K562 (cell line): ENCODE data around the gene MMP23B. TPM values are rescaled to one million over a fixed set of nuclear protein-coding genes. Genes with fewer than 3 reads are reported as not detected.
"Not testable (repeated sequence)": the region's sequence is repeated elsewhere in the genome, so short reads cannot be mapped to it uniquely, and the experiment has no call there.

Experiments used
- ATAC-seq: fragments of 200-7000 bp; cut with Tn5 transposase; 3 replicates; pipeline ENCODE4 v1.9.1; 2020; ENCODE audit warnings: moderate library complexity
- BruUV-seq: library from RNA; stranded (reverse); fragments of 400-500 nt; replicated peaks from 2 replicates; lab custom pipeline; 2021; lab: Mats Ljungman, UMichigan
- CTCF ChIA-PET: fragments of 300-600 bp; formaldehyde crosslinking; extraction: SDS; loops from one replicate; lab custom pipeline; 2021; ENCODE audit warnings: low intra/inter-chr PET ratio; lab: Yijun Ruan, JAX
- POLR2A ChIA-PET: fragments of 300-600, 350-650 bp; sonication (Branson Sonifier 250); formaldehyde crosslinking; extraction: SDS; loops from one replicate; lab custom pipeline; 2021; ENCODE audit warnings: antibody characterized with exemption, inconsistent platforms; lab: Yijun Ruan, JAX
- DNase-seq, 4 experiments: peaks; one replicate each; pipeline versions ENCODE4 v3.0.0 to v3.0.0-alpha.2; 2011 to 2018; ENCODE audit warnings: low spot score in 3 of 4, mixed read lengths in 3 of 4; ENCODE audit errors: extremely low read depth in 1 of 4
- FAIRE-seq: peaks from 2 replicates; lab custom pipeline; 2011; peaks lifted over from hg19 to GRCh38; lab: Jason Lieb, UNC
- H2AFZ ChIP-seq: 2 replicates; pipeline ENCODE4 v1.6.0; 2011; ENCODE audit warnings: low read depth, low read length, control low read depth, inconsistent platforms
- H3K27ac ChIP-seq: fragments of 200-600 bp; 3 replicates; pipeline ENCODE4 v1.8.0; 2011; ENCODE audit warnings: low read depth, mild to moderate bottlenecking, control low read depth, inconsistent platforms, low read length, moderate library complexity, mixed read lengths; ENCODE audit errors: extremely low read depth
- H3K27me3 ChIP-seq, 2 experiments: fragments of 300-600 bp in 1 of 2; 2 replicates in 1 of 2; 3 replicates in 1 of 2; pipeline versions ENCODE4 v1.6.0 to v1.8.0; 2011; ENCODE audit warnings: inconsistent platforms in 2 of 2, low read length in 2 of 2, mild to moderate bottlenecking in 1 of 2, mixed read lengths in 1 of 2, moderate library complexity in 1 of 2; ENCODE audit not compliant: control insufficient read depth in 2 of 2, insufficient read depth in 2 of 2
- H3K36me3 ChIP-seq: fragments of 300-600 bp; 3 replicates; pipeline ENCODE4 v1.8.0; 2011; ENCODE audit warnings: mild to moderate bottlenecking, low read length, inconsistent platforms; ENCODE audit not compliant: control insufficient read depth, insufficient read depth
- H3K4me1 ChIP-seq, 2 experiments: fragments of 200-600 bp in 1 of 2; replicated peaks in 1 of 2; 2 replicates in 1 of 2; 3 replicates in 1 of 2; pipeline versions ENCODE4 v1.5.1 to v1.8.0; 2011; ENCODE audit warnings: inconsistent platforms in 2 of 2, low read length in 2 of 2, mild to moderate bottlenecking in 1 of 2, mixed read lengths in 1 of 2, moderate library complexity in 1 of 2; ENCODE audit not compliant: control insufficient read depth in 2 of 2, insufficient read depth in 2 of 2
- H3K4me2 ChIP-seq: 2 replicates; pipeline ENCODE4 v1.6.1; 2011; ENCODE audit warnings: low read length, control low read depth, inconsistent platforms, mixed read lengths; ENCODE audit not compliant: insufficient read depth
- H3K4me3 ChIP-seq: fragments of 200-600 bp; sonication (generic), shearing (Covaris generic); 2 replicates; pipeline ENCODE4 v1.5.1; 2016; ENCODE audit warnings: control low read depth, inconsistent platforms
- H3K79me2 ChIP-seq: fragments of 200-600 bp; 3 replicates; pipeline ENCODE4 v1.8.0; 2011; ENCODE audit warnings: low read length, inconsistent platforms; ENCODE audit not compliant: control insufficient read depth, insufficient read depth
- H3K9ac ChIP-seq, 2 experiments: 2 replicates each; pipeline versions ENCODE4 v1.6.0 to v1.6.1; 2011; ENCODE audit warnings: low read depth in 2 of 2, low read length in 2 of 2, control low read depth in 1 of 2, inconsistent platforms in 1 of 2, mild to moderate bottlenecking in 1 of 2, mixed read lengths in 1 of 2; ENCODE audit not compliant: insufficient read depth in 1 of 2
- H3K9me1 ChIP-seq: one replicate; pipeline ENCODE4 v1.6.0; 2011; ENCODE audit warnings: inconsistent platforms, mild to moderate bottlenecking, low read length, moderate library complexity; ENCODE audit not compliant: control insufficient read depth, insufficient read depth
- H3K9me3 ChIP-seq: replicated peaks from 2 replicates; pipeline ENCODE4 v1.5.1; 2011; ENCODE audit warnings: low read depth, low read length, inconsistent platforms; ENCODE audit not compliant: control insufficient read depth, insufficient read depth
- H4K20me1 ChIP-seq: replicated peaks from 2 replicates; pipeline ENCODE4 v1.6.1; 2011; ENCODE audit warnings: low read length, inconsistent platforms, mixed read lengths; ENCODE audit not compliant: control insufficient read depth, insufficient read depth
- POLR2G ChIP-seq: fragments of 200-400 bp; formaldehyde crosslinking; IDR thresholded peaks from 2 replicates; pipeline ENCODE4 v1.6.1; 2017; ENCODE audit warnings: low read depth, mild to moderate bottlenecking, antibody characterized with exemption, low read length, moderate library complexity
- WGBS: fragments of 100-300 bp; shearing (Covaris generic); methylation state at CpG from one replicate; pipeline ENCODE4 v1.1.6; 2016; ENCODE audit warnings: low coverage, mixed read lengths; ENCODE audit not compliant: insufficient coverage; ENCODE audit errors: missing lambda C conversion rate; 5-methylcytosine and 5-hydroxymethylcytosine counted together
- in situ Hi-C: fragments of 300-500 bp; cut with MboI; formaldehyde crosslinking; loops from 4 replicates; pipeline ENCODE4 v1.15.0; 2018; ENCODE audit warnings: inconsistent platforms, mixed read lengths
- intact Hi-C: fragments of 100-400 bp; cut with micrococcal nuclease; formaldehyde crosslinking; loops from 2 replicates; pipeline ENCODE4 v1.14.2; 2022
- polyA plus RNA-seq, 8 experiments: library from polyadenylated mRNA; depleted of rRNA in 4 of 8; stranded (reverse) in 5 of 8; unstranded in 3 of 8; fragments of >200 nt; fragmentation: Nextera tagmentation in 2 of 8; fragmentation: Illumina TruSeq in 1 of 8; extraction: Ambion mirVana in 2 of 8; extraction: Trizol in 1 of 8; gene quantifications; 2 replicates each; pipeline versions ENCODE4 v1.2.1 to v1.2.3, GENCODE V29; 2011 to 2014; ENCODE audit warnings: inconsistent platforms in 1 of 8, missing spikeins in 1 of 8
- total RNA-seq, 7 experiments: library from RNA; depleted of rRNA in 6 of 7; stranded (reverse); fragments of >200 nt in 6 of 7; fragmentation: Illumina TruSeq in 2 of 7; extraction: Trizol in 2 of 7; gene quantifications; 2 replicates each; pipeline versions ENCODE4 v1.2.1 to v1.2.3, GENCODE V29; 2011 to 2021; ENCODE audit warnings: low replicate concordance in 1 of 7

The MMP23B gene
- total and polyA plus RNA-seq, 9 of the 15 experiments (the other 6 are each of a cell fraction or from before 2014, with no cell fraction given): 0.28 to 1.2 (median 0.41) TPM; not detected in 5

GRCh38 chr1:1634613-1635012 is 2.6 kb downstream of the MMP23B start:
- H3K9ac ChIP-seq: not testable (repeated sequence)
- 0 out of 2 replicates have a peak, but pooled peaks have one; percentile 30 for TF ChIP-seq POLR2G
- TF ChIP-seq, all 486 proteins: peak for 1; not testable (repeated sequence) for 485
- FAIRE-seq, H3K79me2 ChIP-seq, H3K4me3 ChIP-seq, H3K27ac ChIP-seq, H3K4me1 ChIP-seq, intact Hi-C loops, POLR2A ChIA-PET, H3K4me2 ChIP-seq, CTCF ChIA-PET, H3K9me3 ChIP-seq, H3K27me3 ChIP-seq, DNase-seq, H4K20me1 ChIP-seq, BruUV-seq, H2AFZ ChIP-seq, H3K9me1 ChIP-seq, in situ Hi-C loops: not testable (repeated sequence)
- H3K36me3 ChIP-seq: peaks cover 18% of the 10 kb centered on the region; the same call in 1 of the 3 replicates
- ATAC-seq: peak; percentile 23
- 99% methylated on average over 8 of the region's 13 CpGs for WGBS

GRCh38 chr1:1636621-1637478 is 4.9 kb downstream of the MMP23B start:
- intact Hi-C loops, H3K27me3 ChIP-seq, BruUV-seq, ATAC-seq, H3K4me3 ChIP-seq, H2AFZ ChIP-seq, H3K4me1 ChIP-seq, H3K4me2 ChIP-seq, H3K27ac ChIP-seq, H4K20me1 ChIP-seq, H3K9ac ChIP-seq, in situ Hi-C loops, H3K9me1 ChIP-seq, H3K9me3 ChIP-seq, FAIRE-seq, DNase-seq, CTCF ChIA-PET, H3K79me2 ChIP-seq: not testable (repeated sequence)
- WGBS: 96% methylated on average over 35 of the region's 37 CpGs
- TF ChIP-seq POLR2G: 0 out of 2 replicates have a peak, but pooled peaks have one; percentile 38
- POLR2A ChIA-PET: interaction anchor here (0.6 kb wide), 1 partner anchor 143 kb away, joined by 3 read pairs; no protein-coding TSS in a partner anchor
- H3K36me3 ChIP-seq: peaks cover 18% of the 10 kb centered on the region; the same call in 1 of the 3 replicates

- 93% methylated on average over 13 of the region's 14 CpGs for WGBS
- in situ Hi-C loops, FAIRE-seq: not testable (repeated sequence)
These were observed 5.5 kb downstream of the MMP23B start for GRCh38 chr1:1637479-1637875.

More at GRCh38 chr1:1637479-1637875, 5.5 kb downstream of the MMP23B start:
- ATAC-seq, H3K4me2 ChIP-seq, H2AFZ ChIP-seq, H3K9ac ChIP-seq, H3K4me3 ChIP-seq, H3K4me1 ChIP-seq, BruUV-seq, DNase-seq, H3K27ac ChIP-seq, H3K9me3 ChIP-seq, intact Hi-C loops, H3K79me2 ChIP-seq, CTCF ChIA-PET, POLR2A ChIA-PET, H4K20me1 ChIP-seq, H3K9me1 ChIP-seq, H3K27me3 ChIP-seq: not testable (repeated sequence)
- H3K36me3 ChIP-seq: peaks cover 18% of the 10 kb centered on the region; the same call in 1 of the 3 replicates
